A549 (cell line): Measurements from ENCODE around the gene CARD11.

ENCODE experiments used
- CTCF ChIP-seq: fragments of >200 bp; sonication (Bioruptor Twin); formaldehyde crosslinking; IDR thresholded peaks from 3 replicates; pipeline ENCODE4 v1.5.1; 2016
- EP300 ChIP-seq, 2 experiments: fragments of >200 bp; sonication (Bioruptor Twin); formaldehyde crosslinking; IDR thresholded peaks; 2 replicates in 1 of 2; 3 replicates in 1 of 2; pipeline ENCODE4 v1.6.1; 2016 to 2017
- KDM1A ChIP-seq: fragments of 200-600 bp; sonication (generic); IDR thresholded peaks from 2 replicates; pipeline ENCODE4 v1.6.1; 2016; ENCODE audit warnings: low read depth, mild to moderate bottlenecking
- TF ChIP-seq, protein P1 (sequence below): fragments of 450-650 bp; IDR thresholded peaks from 2 replicates; pipeline ENCODE4 v1.6.1; 2014; ENCODE audit warnings: antibody characterized with exemption
- TF ChIP-seq, protein P2 (sequence below): fragments of >200 bp; sonication (Bioruptor Twin); formaldehyde crosslinking; IDR thresholded peaks from 2 replicates; pipeline ENCODE4 v1.6.1; 2016

GRCh38 chr7:2980401-2981102 lies 63.1 kb downstream of the CARD11 start:
- TF ChIP-seq, protein P1, sequence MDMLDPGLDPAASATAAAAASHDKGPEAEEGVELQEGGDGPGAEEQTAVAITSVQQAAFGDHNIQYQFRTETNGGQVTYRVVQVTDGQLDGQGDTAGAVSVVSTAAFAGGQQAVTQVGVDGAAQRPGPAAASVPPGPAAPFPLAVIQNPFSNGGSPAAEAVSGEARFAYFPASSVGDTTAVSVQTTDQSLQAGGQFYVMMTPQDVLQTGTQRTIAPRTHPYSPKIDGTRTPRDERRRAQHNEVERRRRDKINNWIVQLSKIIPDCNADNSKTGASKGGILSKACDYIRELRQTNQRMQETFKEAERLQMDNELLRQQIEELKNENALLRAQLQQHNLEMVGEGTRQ, result no peak
- TF ChIP-seq CTCF (no peak), KDM1A (no peak), EP300 (IDR thresholded peaks at IDR 0.05) (no peak)
- TF ChIP-seq, protein P2, sequence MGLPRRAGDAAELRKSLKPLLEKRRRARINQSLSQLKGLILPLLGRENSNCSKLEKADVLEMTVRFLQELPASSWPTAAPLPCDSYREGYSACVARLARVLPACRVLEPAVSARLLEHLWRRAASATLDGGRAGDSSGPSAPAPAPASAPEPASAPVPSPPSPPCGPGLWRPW, result no peak
